ENCODE measurements around the gene ANO6. TPM values are rescaled to one million over a fixed set of nuclear protein-coding genes. Genes with fewer than 3 reads are reported as not detected.

The ANO6 gene
- 34.0 and 49.0 TPM in 2 replicates for total RNA-seq (ENCODE audit: low replicate concordance)

- Histone ChIP-seq H3K79me2 (ENCODE audit: low read depth) (peaks cover 46% of the 10 kb centered on the region), H3K27me3 (no peaks in the 10 kb centered on the region), H3K4me1 (peaks cover 25% of the 10 kb centered on the region), H3K36me3 (no peaks in the 10 kb centered on the region), H4K20me1 (ENCODE audit: low read depth) (peaks cover 10% of the 10 kb centered on the region), H3K4me3 (peak within 1 kb of the TSS; percentile 71), H3K9ac (peak within 1 kb of the TSS; percentile 50), H2AFZ (replicated peaks) (peak within 1 kb of the TSS; percentile 90), H3F3A (ENCODE audit: low read depth) (peaks cover 28% of the 10 kb centered on the region), H3K4me2 (peak within 1 kb of the TSS; percentile 84), H3K27ac (peak within 1 kb of the TSS; percentile 75), H3K9me3 (ENCODE audit: low read depth) (no peaks in the 10 kb centered on the region)
- Mint-ChIP-seq H3K27ac (peak within 1 kb of the TSS; percentile 98), H3K36me3 (no peaks in the 10 kb centered on the region), H3K4me3 (peak within 1 kb of the TSS; percentile 100), H3K4me1 (peaks cover 25% of the 10 kb centered on the region), H3K9me3 (no peaks in the 10 kb centered on the region), H3K27me3 (ENCODE audit: insufficient read depth, low read depth) (peaks cover 10% of the 10 kb centered on the region)
- TF ChIP-seq EZH2phosphoT487 (IDR thresholded peaks at IDR 0.05) (no peak), EZH2 (IDR thresholded peaks at IDR 0.05) (no peak), CTCF (IDR thresholded peaks at IDR 0.05) (peak; percentile 28)
- peak; percentile 92 for DNase-seq (ENCODE audit: low spot score)
Measured at GRCh38 chr12:45215419-45216229, at the start of gene ANO6. Gene ANO6 (plus strand): TSS chr12:45216095. CDS start chr12:45216322, 227 bp downstream.

GRCh38 chr12:45168976-45169375 is 46.9 kb upstream of the ANO6 start:
- Histone ChIP-seq H3K4me1 (no peaks in the 10 kb centered on the region), H3K27ac (no peak overlapping the region), H4K20me1 (ENCODE audit: low read depth) (no peaks in the 10 kb centered on the region), H3K36me3 (no peaks in the 10 kb centered on the region), H3K9me3 (ENCODE audit: low read depth) (no peaks in the 10 kb centered on the region), H3K4me2 (no peak overlapping the region), H3K79me2 (ENCODE audit: low read depth) (no peaks in the 10 kb centered on the region), H3K27me3 (no peaks in the 10 kb centered on the region), H3F3A (ENCODE audit: low read depth) (no peaks in the 10 kb centered on the region), H3K9ac (no peak overlapping the region), H2AFZ (replicated peaks) (no peak overlapping the region), H3K4me3 (no peak overlapping the region)
- no peak overlapping the region for H3K27ac Mint-ChIP-seq
- H3K27me3 Mint-ChIP-seq (ENCODE audit: insufficient read depth, low read depth), result peaks cover 3% of the 10 kb centered on the region
- no peak overlapping the region for H3K4me3 Mint-ChIP-seq
- H3K4me1 Mint-ChIP-seq, result no peaks in the 10 kb centered on the region
- peaks cover 1% of the 10 kb centered on the region for H3K9me3 Mint-ChIP-seq
- H3K36me3 Mint-ChIP-seq, result peaks cover 6% of the 10 kb centered on the region
- no peak for DNase-seq (ENCODE audit: low spot score)
- no peak for TF ChIP-seq CTCF (IDR thresholded peaks at IDR 0.05)
- TF ChIP-seq EZH2 (IDR thresholded peaks at IDR 0.05), result no peak
- no peak for TF ChIP-seq EZH2phosphoT487 (IDR thresholded peaks at IDR 0.05)

DNA sequence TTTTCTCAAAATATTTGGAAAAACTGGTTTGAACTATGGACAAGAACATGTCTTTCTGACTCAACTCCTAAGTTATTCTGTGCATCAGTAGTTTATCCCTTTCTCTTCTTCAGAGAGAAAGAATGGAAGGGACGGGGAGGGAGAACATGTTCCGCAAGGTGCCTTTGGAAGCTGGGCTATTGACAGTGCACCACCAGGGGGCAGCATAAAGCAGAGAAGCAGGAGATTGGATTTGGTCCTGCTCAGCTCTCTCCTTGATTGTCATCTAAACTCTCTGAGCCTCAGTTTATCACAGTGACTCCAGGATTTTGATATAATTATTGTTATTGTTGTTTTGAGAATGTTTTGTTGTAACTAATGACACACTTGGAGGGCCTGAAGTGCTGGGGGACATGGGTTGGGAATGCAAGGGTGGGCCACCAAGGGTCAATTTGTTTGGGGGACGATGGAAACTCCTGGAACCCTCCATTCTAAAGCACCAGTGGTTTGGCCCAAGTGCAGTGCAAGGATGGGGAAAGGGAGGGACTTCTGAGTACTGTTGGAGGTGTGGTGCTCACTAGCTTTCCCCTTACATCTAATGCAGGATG is 45.3 kb upstream of the ANO6 start:
- Histone ChIP-seq H3K79me2 (ENCODE audit: low read depth) (no peaks in the 10 kb centered on the region), H3F3A (ENCODE audit: low read depth) (no peaks in the 10 kb centered on the region), H3K27me3 (no peaks in the 10 kb centered on the region), H3K9ac (no peak overlapping the region), H4K20me1 (ENCODE audit: low read depth) (no peaks in the 10 kb centered on the region), H3K4me3 (no peak overlapping the region), H2AFZ (replicated peaks) (no peak overlapping the region), H3K4me2 (no peak overlapping the region), H3K4me1 (no peaks in the 10 kb centered on the region), H3K9me3 (ENCODE audit: low read depth) (no peaks in the 10 kb centered on the region), H3K27ac (no peak overlapping the region), H3K36me3 (no peaks in the 10 kb centered on the region)
- no peak overlapping the region for H3K4me3 Mint-ChIP-seq
- H3K27ac Mint-ChIP-seq, result no peak overlapping the region
- H3K9me3 Mint-ChIP-seq, result peaks cover 2% of the 10 kb centered on the region
- peaks cover 3% of the 10 kb centered on the region for H3K27me3 Mint-ChIP-seq (ENCODE audit: insufficient read depth, low read depth)
- DNase-seq (ENCODE audit: low spot score), result peak; percentile 86
- peak; percentile 94 for TF ChIP-seq CTCF (IDR thresholded peaks at IDR 0.05)
- TF ChIP-seq EZH2 (IDR thresholded peaks at IDR 0.05), result no peak
- no peak for TF ChIP-seq EZH2phosphoT487 (IDR thresholded peaks at IDR 0.05)
- H3K36me3 Mint-ChIP-seq, result peaks cover 13% of the 10 kb centered on the region
- no peaks in the 10 kb centered on the region for H3K4me1 Mint-ChIP-seq

Data from neural progenitor cell (in vitro differentiated cells).